ENCODE data around the gene SCN4B.

- TF ChIP-seq POLR2AphosphoS5 (IDR thresholded peaks at IDR 0.05; ENCODE audit: borderline replicate concordance, low read depth, low read length) (no peak), EZH2 (IDR thresholded peaks at IDR 0.05) (no peak)
Observed at GRCh38 chr11:118171269-118172062, 18.8 kb upstream of the SCN4B start.
